H1 (cell line): ENCODE measurements around the gene GCK. TPM values are rescaled to one million over a fixed set of nuclear protein-coding genes. Genes with fewer than 3 reads are reported as not detected.

ENCODE experiments used
- CTCF ChIA-PET: fragments of 300-600 bp; sonication (Branson Sonifier 250); formaldehyde crosslinking; loops from one replicate; lab custom pipeline; 2021; ENCODE audit not compliant: partially characterized antibody; lab: Charles Lee
- POLR2A ChIA-PET: fragments of 300-600 bp; sonication (Branson Sonifier 250); formaldehyde crosslinking; loops from one replicate; lab custom pipeline; 2021; ENCODE audit warnings: inconsistent platforms; ENCODE audit not compliant: partially characterized antibody; lab: Charles Lee
- DNase-seq, 2 experiments: peaks; one replicate each; pipeline versions ENCODE4 v3.0.0 to v3.0.0-alpha.2; 2010 to 2022; ENCODE audit warnings: low spot score in 2 of 2, low read depth in 1 of 2, mixed read lengths in 1 of 2
- FAIRE-seq: peaks from 2 replicates; lab custom pipeline; 2011; peaks lifted over from hg19 to GRCh38; lab: Jason Lieb, UNC
- H2AFZ ChIP-seq: 2 replicates; pipeline ENCODE4 v1.8.1; 2012; ENCODE audit warnings: low read length, inconsistent platforms
- H2AK5ac ChIP-seq: 2 replicates; pipeline ENCODE4 v1.6.1; 2013; ENCODE audit warnings: low read depth, low read length
- H2BK120ac ChIP-seq: replicated peaks from 2 replicates; pipeline ENCODE3; 2013; ENCODE audit warnings: low read depth, low read length, inconsistent platforms
- H2BK12ac ChIP-seq: 2 replicates; pipeline ENCODE4 v1.6.1; 2013; ENCODE audit warnings: low read depth, low read length
- H2BK15ac ChIP-seq: 2 replicates; pipeline ENCODE4 v1.6.1; 2013; ENCODE audit warnings: low read length
- H2BK20ac ChIP-seq: 2 replicates; pipeline ENCODE4 v1.6.1; 2013; ENCODE audit warnings: low read length
- H2BK5ac ChIP-seq: 2 replicates; pipeline ENCODE4 v1.6.1; 2013; ENCODE audit warnings: low read depth, low read length
- H3K14ac ChIP-seq: 2 replicates; pipeline ENCODE4 v1.6.1; 2013; ENCODE audit warnings: inconsistent platforms; ENCODE audit not compliant: insufficient read length
- H3K18ac ChIP-seq: 2 replicates; pipeline ENCODE4 v1.6.1; 2013; ENCODE audit warnings: low read length; ENCODE audit errors: extremely low read depth
- H3K23ac ChIP-seq: 2 replicates; pipeline ENCODE4 v1.6.1; 2013; ENCODE audit warnings: inconsistent platforms; ENCODE audit not compliant: insufficient read length
- H3K23me2 ChIP-seq: 2 replicates; pipeline ENCODE4 v1.6.1; 2013; ENCODE audit warnings: low read depth, low read length
- H3K27ac ChIP-seq: 2 replicates; pipeline ENCODE4 v1.6.1; 2011; ENCODE audit warnings: low read depth, low read length, inconsistent platforms
- H3K27me3 ChIP-seq, 4 experiments: replicated peaks in 1 of 4; 1 replicate in 1 of 4; 2 replicates in 3 of 4; pipeline versions ENCODE4 v1.6.1 to v1.8.1; 2011 to 2013; ENCODE audit warnings: low read length in 3 of 4, mild to moderate bottlenecking in 3 of 4, inconsistent platforms in 2 of 4, mixed read lengths in 2 of 4, moderate library complexity in 1 of 4; ENCODE audit not compliant: control insufficient read depth in 3 of 4, insufficient read depth in 3 of 4; ENCODE audit errors: extremely low read depth in 1 of 4
- H3K36me3 ChIP-seq, 4 experiments: 2 replicates each; pipeline versions ENCODE4 v1.6.1 to v1.8.1; 2011 to 2013; ENCODE audit warnings: mild to moderate bottlenecking in 4 of 4, low read length in 3 of 4, moderate library complexity in 2 of 4, control low read depth in 1 of 4, inconsistent platforms in 1 of 4; ENCODE audit not compliant: insufficient read depth in 4 of 4, control insufficient read depth in 2 of 4
- H3K4ac ChIP-seq: replicated peaks from 2 replicates; pipeline ENCODE3; 2013; ENCODE audit warnings: low read length, low read depth, mixed read lengths, inconsistent platforms; ENCODE audit not compliant: insufficient read length
- H3K4me1 ChIP-seq, 4 experiments: replicated peaks in 1 of 4; 1 replicate in 1 of 4; 2 replicates in 3 of 4; pipeline versions ENCODE4 v1.6.1 to v1.8.1; 2011 to 2013; ENCODE audit warnings: low read length in 3 of 4, inconsistent platforms in 2 of 4, mixed read lengths in 1 of 4; ENCODE audit not compliant: insufficient read depth in 4 of 4, control insufficient read depth in 3 of 4
- H3K4me2 ChIP-seq, 2 experiments: 2 replicates each; pipeline versions ENCODE4 v1.6.1 to v1.8.1; 2011 to 2013; ENCODE audit warnings: low read depth in 2 of 2, low read length in 2 of 2, control low read depth in 1 of 2, inconsistent platforms in 1 of 2, mild to moderate bottlenecking in 1 of 2; ENCODE audit not compliant: insufficient read depth in 1 of 2
- H3K4me3 ChIP-seq, 4 experiments: fragments of 200-600, 300-600 bp in 1 of 4; sonication (generic), shearing (Covaris generic), sonication (Bioruptor Twin) in 1 of 4; 2 replicates each; pipeline versions ENCODE4 v1.5.1 to v1.8.1; 2011 to 2016; ENCODE audit warnings: low read length in 4 of 4, low read depth in 3 of 4, control low read depth in 2 of 4, inconsistent platforms in 2 of 4, mild to moderate bottlenecking in 2 of 4, mixed read lengths in 1 of 4, moderate library complexity in 1 of 4; ENCODE audit not compliant: insufficient read depth in 2 of 4; ENCODE audit errors: extremely low read depth in 1 of 4
- H3K56ac ChIP-seq: replicated peaks from 2 replicates; pipeline ENCODE3; 2013; ENCODE audit warnings: low read depth, mild to moderate bottlenecking, mixed read lengths, low read length, inconsistent platforms; ENCODE audit not compliant: insufficient read length
- H3K79me1 ChIP-seq: 2 replicates; pipeline ENCODE4 v1.6.1; 2013; ENCODE audit warnings: low read depth, low read length, control low read depth
- H3K79me2 ChIP-seq, 2 experiments: 2 replicates each; pipeline versions ENCODE4 v1.6.1 to v1.8.1; 2012 to 2013; ENCODE audit warnings: low read length in 2 of 2, mild to moderate bottlenecking in 2 of 2, inconsistent platforms in 1 of 2; ENCODE audit not compliant: insufficient read depth in 2 of 2, control insufficient read depth in 1 of 2
- H3K9ac ChIP-seq, 4 experiments: replicated peaks in 1 of 4; 1 replicate in 1 of 4; 2 replicates in 3 of 4; pipeline versions ENCODE4 v1.6.1 to v1.8.1; 2011 to 2013; ENCODE audit warnings: low read depth in 3 of 4, low read length in 3 of 4, control low read depth in 2 of 4, mild to moderate bottlenecking in 2 of 4, moderate library complexity in 2 of 4, inconsistent platforms in 1 of 4; ENCODE audit errors: extremely low read depth in 1 of 4
- H3K9me3 ChIP-seq, 2 experiments: 2 replicates each; pipeline versions ENCODE4 v1.6.1 to v1.8.1; 2012 to 2013; ENCODE audit warnings: mild to moderate bottlenecking in 2 of 2, moderate library complexity in 2 of 2, control low read depth in 1 of 2, inconsistent platforms in 1 of 2, low read depth in 1 of 2, low read length in 1 of 2, mixed read lengths in 1 of 2; ENCODE audit not compliant: insufficient read depth in 2 of 2
- H4K20me1 ChIP-seq, 2 experiments: replicated peaks in 1 of 2; 2 replicates each; pipeline versions ENCODE3 to v1.8.1; 2011 to 2013; ENCODE audit warnings: inconsistent platforms in 2 of 2, low read length in 2 of 2, mild to moderate bottlenecking in 1 of 2; ENCODE audit not compliant: insufficient read depth in 2 of 2, control insufficient read depth in 1 of 2
- H4K5ac ChIP-seq: 2 replicates; pipeline ENCODE4 v1.6.1; 2013; ENCODE audit warnings: low read length, low read depth, mixed read lengths, inconsistent platforms; ENCODE audit not compliant: insufficient read length
- H4K8ac ChIP-seq: 2 replicates; pipeline ENCODE4 v1.8.0; 2013; ENCODE audit warnings: mild to moderate bottlenecking, moderate library complexity, low read length, inconsistent platforms; ENCODE audit not compliant: insufficient read depth; ENCODE audit errors: extremely low read depth
- H4K91ac ChIP-seq: replicated peaks from 2 replicates; pipeline ENCODE3; 2013; ENCODE audit warnings: low read length, mixed read lengths, inconsistent platforms; ENCODE audit not compliant: insufficient read length
- HDAC6 ChIP-seq: IDR thresholded peaks from one replicate; pipeline ENCODE4 v1.7.1; 2012; ENCODE audit warnings: low read depth, mild to moderate bottlenecking, inconsistent platforms, low read length, moderate library complexity
- WGBS, 2 experiments: shearing (Covaris generic) in 1 of 2; methylation state at CpG; one replicate each; pipeline versions ENCODE4 v1.1.6 to v1.1.7; 2013 to 2015; ENCODE audit warnings: low lambda C conversion rate in 2 of 2, mixed read lengths in 2 of 2, inconsistent platforms in 1 of 2, low coverage in 1 of 2, missing lambda C conversion rate in 1 of 2; ENCODE audit not compliant: insufficient replicate concordance in 2 of 2, insufficient coverage in 1 of 2, insufficient read length in 1 of 2; ENCODE audit errors: extremely low coverage in 1 of 2, missing lambda C conversion rate in 1 of 2; 5-methylcytosine and 5-hydroxymethylcytosine counted together
- polyA plus RNA-seq, 7 experiments: library from polyadenylated mRNA; depleted of rRNA in 3 of 7; stranded (reverse) in 5 of 7; unstranded in 2 of 7; fragments of >200 nt in 5 of 7; fragments of 200-250 nt in 2 of 7; gene quantifications; 1 replicate in 5 of 7; 2 replicates in 1 of 7; 4 replicates in 1 of 7; pipeline versions ENCODE4 v1.2.1 to v1.2.3, GENCODE V29; 2011 to 2013; ENCODE audit warnings: missing spikeins in 2 of 7, mixed read lengths in 2 of 7
- total RNA-seq: library from RNA; stranded (reverse); fragmentation: NEBNext Ultra II Directional; extraction: Animal tissue kit (Norgen Biotek cat#: 25700); gene quantifications from 2 replicates; pipeline ENCODE4 v1.2.1, GENCODE V29; 2021

The GCK gene
- total and polyA plus RNA-seq, 2 of the 8 experiments (the other 6 are each of a cell fraction or from before 2014, with no cell fraction given): 2.4 to 4.9 TPM

- no peak overlapping the region for H2BK15ac ChIP-seq
- 93% methylated on average over 5 of the region's 5 CpGs; no CpG with 5 or more reads in 1 of the 2 experiments for WGBS, 2 experiments
- H3K56ac ChIP-seq: no peak overlapping the region
- POLR2A ChIA-PET: interaction anchor here (0.9 to 1.3 kb wide), 2 partner anchors 10 to 51 kb away, joined by 3 read pairs; no protein-coding TSS in a partner anchor
- no peaks in the 10 kb centered on the region for H3K79me2 ChIP-seq
- H3K27ac ChIP-seq: no peak overlapping the region
- H4K91ac ChIP-seq: no peak overlapping the region
- no peaks in the 10 kb centered on the region for H3K79me1 ChIP-seq
- no peak overlapping the region for H3K18ac ChIP-seq
- no peak overlapping the region for H3K23ac ChIP-seq
- no peaks in the 10 kb centered on the region for H3K9me3 ChIP-seq
- no peaks in the 10 kb centered on the region for H4K20me1 ChIP-seq
- no peak overlapping the region for H2AFZ ChIP-seq
- H2BK5ac ChIP-seq: no peak overlapping the region
- 0 out of 2 replicates have a peak overlapping the region, but pooled peaks have one; percentile 35 for H4K8ac ChIP-seq
- no peak overlapping the region for H4K5ac ChIP-seq
- peaks cover 6% of the 10 kb centered on the region; the same call in 1 of the 2 replicates for H3K23me2 ChIP-seq
- peaks cover 0 to 14% (median 6%) of the 10 kb centered on the region in 4 experiments; a peak in 4 of 7 replicates for H3K4me1 ChIP-seq
- DNase-seq (no peak), FAIRE-seq (no peak)
- peaks cover 3 to 10% (median 7%) of the 10 kb centered on the region in 4 experiments; a peak in 6 of 7 replicates for H3K27me3 ChIP-seq
- H2BK20ac ChIP-seq: no peak overlapping the region
- no peak overlapping the region for H3K14ac ChIP-seq
- H2BK120ac ChIP-seq: no peak overlapping the region
- no peak overlapping the region for H2BK12ac ChIP-seq
- no peak overlapping the region for H3K4me3 ChIP-seq
- no peaks in the 10 kb centered on the region for H3K36me3 ChIP-seq
- CTCF ChIA-PET: interaction anchor here (1.0 to 6.1 kb wide), 6 partner anchors 19 to 78 kb away, joined by 3 to 46 read pairs (median 4); no protein-coding TSS in a partner anchor
- no peak overlapping the region for H3K4me2 ChIP-seq
- no peak overlapping the region for H3K4ac ChIP-seq
- no peak overlapping the region for H2AK5ac ChIP-seq
- H3K9ac ChIP-seq: no peak overlapping the region
- TF ChIP-seq HDAC6: no peak
Measured at GRCh38 chr7:44150466-44150832, 38.8 kb downstream of the GCK start.
